RPMI8226 (cell line): Measurements from ENCODE around the gene SLC36A1.

ENCODE experiments used
- DNase-seq: peaks from one replicate; pipeline ENCODE4 v3.0.0-alpha.2; 2015

Gene SLC36A1

DNA sequence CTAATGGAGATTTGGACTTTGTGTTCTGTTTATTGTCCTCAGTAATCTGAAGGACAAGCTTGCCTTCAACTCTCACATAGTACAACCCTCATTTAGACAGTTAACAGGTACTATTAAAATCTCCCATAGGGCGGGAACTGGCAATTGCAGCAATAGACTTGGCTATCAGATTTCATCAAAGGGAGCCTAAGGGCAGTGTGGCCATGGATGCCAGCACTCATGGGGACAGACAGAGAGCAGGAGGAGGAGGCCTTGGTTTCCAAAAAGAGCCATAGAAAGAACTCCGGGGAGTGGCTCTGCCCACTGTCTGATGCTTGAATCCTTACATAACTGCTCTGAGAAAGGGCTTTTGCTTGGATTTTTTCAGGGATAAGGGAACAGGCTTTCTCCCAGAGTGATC is 6.8 kb downstream of the SLC36A1 start:
- no peak for DNase-seq

DNA sequence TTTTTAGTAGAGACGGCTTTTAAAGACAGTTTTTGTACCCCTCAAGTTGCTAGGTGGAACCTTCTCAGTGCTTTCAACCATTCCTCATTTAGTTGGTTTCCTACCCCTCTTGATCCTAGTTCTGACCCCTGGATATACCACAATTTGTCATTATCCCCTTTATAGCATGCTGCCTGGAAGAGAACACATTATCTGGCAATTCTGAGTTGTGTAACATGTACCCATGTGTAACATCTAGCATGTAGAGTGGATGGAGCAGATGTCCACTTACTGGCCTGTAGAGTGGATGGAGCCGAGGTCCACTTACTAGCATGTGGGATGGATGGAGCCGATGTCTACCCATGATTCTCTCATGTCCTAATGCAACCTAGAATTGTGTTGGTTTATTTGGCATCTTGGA is 7.5 kb downstream of the SLC36A1 start:
- no peak for DNase-seq

- no peak for DNase-seq
These were observed 9.0 kb downstream of the SLC36A1 start for GRCh38 chr5:151456321-151456940.

GRCh38 chr5:151458314-151458713 is 10.9 kb downstream of the SLC36A1 start:
- no peak for DNase-seq

DNA sequence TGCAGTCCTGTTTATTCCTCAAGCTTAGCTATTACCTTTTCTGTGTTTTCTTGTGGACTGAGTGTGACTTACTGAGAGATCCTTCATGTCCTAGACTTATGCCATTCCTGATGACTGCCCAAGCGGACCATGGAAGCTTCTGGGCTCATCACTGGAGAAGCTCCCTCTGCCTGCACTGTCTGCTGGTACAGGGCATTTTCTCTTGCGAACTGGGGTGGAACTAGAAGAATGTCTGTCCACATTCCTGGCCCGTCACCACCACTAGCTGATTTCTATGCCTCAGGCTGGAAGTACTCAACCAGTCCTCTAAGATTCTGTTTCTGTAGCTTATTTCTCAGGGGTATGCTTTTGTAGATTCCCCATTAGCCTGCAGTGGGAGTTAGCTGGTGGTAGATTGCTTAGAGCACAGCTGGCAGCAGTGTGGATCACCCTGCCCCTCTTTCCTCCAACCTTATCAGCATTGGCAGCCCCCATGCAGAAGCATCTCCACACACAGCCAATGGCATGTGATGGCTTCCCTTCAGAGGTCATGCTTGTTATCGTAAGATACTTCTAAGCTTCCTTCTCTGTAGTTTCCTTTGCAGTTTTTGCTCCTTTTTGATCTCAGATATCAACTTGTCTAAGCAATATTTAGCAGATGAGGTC is 12.4 kb downstream of the SLC36A1 start:
- no peak for DNase-seq

- no peak for DNase-seq
These were observed 13.9 kb downstream of the SLC36A1 start for GRCh38 chr5:151461312-151461711.

DNA sequence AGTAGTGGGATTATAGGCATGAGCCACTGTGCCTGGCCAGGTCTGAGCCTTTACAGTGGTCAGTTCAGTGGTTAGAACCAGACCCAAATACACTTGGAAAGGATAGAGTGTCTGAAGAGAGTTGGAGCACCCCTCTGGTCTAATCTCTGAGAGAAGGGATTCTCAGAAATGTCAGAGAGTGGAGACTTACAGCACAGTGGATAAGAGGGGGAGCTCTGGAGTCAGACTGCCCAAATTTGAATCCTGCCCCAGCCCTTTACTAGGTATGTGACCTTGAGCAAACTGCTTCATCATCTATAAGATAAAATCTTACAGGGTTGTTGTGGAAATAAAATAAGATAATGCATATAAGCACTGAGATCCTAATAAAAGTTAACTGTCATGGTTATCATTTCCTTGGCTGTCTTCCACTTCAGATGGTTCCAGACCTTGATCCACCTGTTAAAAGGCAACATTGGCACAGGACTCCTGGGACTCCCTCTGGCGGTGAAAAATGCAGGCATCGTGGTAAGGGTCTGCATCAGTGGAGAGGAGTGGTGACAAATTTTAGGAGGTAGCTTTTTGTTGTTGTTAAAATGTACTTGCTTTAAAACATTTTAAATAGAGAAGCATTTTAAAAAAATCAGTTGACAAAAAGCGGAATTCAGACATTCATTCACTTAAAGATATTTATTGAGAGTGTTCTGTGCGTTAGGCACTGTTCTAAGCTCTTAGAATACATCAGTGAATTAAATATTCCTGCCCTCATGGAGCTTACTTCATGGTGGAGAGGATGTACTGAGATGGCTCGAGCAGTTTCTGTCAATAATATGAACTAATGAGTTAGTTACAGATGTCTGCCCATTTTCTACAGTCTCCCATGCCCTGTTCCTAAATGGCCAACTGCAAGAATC is 16.0 kb downstream of the SLC36A1 start:
- DNase-seq: no peak

GRCh38 chr5:151464101-151464500 is 16.7 kb downstream of the SLC36A1 start:
- DNase-seq: no peak

DNA sequence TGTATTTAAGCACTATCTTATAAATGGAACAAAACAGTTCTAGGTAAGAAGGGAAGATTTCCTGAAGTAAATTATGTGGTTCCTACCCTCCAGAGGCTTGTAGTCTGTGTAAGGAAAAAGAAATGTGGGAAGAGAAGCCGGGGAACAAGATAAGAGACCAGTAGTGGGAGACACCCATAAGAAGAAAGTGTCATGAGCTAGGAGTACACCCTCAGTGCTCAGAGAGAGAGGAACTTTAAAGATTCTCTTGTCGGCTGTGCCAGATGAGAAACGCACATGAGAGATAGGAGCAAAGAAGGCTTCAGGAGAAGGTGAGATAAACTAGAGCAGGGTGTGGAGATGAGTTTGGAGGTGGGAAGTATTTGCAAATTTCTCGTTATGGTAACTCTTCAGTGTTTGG is 18.1 kb downstream of the SLC36A1 start:
- DNase-seq: no peak

DNA sequence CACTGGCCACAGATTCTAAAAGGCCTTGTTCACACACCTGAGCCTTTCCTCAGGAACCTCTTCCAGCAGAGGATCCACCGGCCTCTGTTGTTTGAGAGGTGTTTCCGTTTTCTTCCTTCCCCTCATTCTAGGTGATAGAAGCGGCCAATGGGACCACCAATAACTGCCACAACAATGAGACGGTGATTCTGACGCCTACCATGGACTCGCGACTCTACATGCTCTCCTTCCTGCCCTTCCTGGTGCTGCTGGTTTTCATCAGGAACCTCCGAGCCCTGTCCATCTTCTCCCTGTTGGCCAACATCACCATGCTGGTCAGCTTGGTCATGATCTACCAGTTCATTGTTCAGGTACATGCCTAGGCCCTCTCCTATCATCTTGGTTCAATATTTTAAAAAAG is 20.2 kb downstream of the SLC36A1 start:
- DNase-seq: no peak

GRCh38 chr5:151469386-151469785 is 22.0 kb downstream of the SLC36A1 start:
- no peak for DNase-seq

GRCh38 chr5:151469992-151470391 is 22.6 kb downstream of the SLC36A1 start:
- no peak for DNase-seq

DNA sequence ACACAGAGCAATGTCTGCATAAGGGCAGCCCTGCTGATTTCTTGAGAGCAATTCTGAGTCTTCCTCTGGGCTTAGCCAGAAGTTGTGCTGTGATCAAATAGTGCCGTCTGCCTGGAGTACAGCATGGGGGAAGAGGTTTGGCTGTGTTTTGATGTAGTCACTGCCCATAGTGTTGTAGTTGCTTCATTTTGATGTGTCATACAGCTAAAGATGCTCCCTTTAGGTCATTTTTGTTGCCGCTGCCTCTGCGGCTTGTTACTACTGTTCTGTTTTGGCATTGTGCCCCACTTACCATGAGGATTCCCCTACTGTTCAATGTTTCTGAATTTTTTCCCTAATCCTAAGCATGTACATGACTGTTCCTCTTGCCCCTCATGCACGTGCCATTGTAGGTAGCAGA is 23.0 kb downstream of the SLC36A1 start:
- DNase-seq: no peak

DNA sequence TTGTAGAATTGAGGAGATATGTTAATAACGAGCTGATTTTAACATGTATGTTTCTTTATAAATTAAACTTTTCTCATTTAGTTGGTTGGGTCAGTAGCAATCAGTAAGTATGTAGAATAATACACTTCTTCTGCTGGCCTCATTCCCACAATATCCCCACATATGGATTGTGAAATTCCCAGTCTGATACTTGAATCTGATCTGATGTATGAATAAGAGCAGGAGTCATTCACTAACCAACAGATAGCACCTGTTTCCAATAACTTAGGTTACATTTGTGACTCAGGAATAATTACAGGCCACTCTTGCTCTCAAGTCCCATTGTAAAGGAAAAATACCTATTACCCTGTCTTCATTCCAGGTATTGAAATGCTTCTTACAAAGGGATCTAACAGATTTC is 23.9 kb downstream of the SLC36A1 start:
- no peak for DNase-seq

DNA sequence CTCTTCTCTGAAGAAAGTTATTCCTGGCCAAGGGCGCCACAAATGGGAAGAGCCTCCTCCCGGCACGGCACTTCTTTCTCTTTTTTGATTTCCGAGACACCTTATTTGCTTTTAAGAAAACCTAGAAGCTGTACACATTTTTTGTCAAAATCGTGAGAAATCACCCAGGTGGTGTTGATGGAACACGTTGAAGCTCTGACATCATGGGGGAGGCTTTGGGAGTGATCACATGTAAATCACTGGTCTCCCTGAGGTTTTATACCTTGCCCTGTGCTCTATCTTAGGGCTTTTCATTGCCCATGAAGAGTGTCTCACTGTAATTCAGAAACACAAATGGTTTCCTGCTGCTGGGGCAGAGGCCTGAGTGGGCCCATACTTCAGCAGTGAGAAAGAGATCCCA is 27.4 kb downstream of the SLC36A1 start:
- no peak for DNase-seq

DNA sequence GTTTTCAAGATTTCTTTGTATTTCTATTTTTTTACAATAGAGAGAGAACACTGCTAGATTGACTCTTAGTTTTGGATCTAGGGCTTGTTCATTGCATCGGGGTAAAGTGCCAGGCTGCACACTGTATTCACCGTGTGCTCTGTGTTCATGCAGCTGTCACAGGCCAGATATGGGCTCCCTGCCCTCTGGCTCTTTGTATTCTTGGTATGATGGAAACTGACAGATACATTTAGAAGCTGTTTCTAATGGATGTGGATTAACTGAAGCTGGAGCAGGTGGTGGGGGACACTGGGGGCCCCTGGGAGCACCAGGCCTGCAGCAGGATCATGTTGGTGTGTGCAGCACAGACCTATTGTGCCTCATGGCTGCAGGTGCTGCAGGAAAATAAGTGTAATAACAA is 28.0 kb downstream of the SLC36A1 start:
- DNase-seq: no peak

DNA sequence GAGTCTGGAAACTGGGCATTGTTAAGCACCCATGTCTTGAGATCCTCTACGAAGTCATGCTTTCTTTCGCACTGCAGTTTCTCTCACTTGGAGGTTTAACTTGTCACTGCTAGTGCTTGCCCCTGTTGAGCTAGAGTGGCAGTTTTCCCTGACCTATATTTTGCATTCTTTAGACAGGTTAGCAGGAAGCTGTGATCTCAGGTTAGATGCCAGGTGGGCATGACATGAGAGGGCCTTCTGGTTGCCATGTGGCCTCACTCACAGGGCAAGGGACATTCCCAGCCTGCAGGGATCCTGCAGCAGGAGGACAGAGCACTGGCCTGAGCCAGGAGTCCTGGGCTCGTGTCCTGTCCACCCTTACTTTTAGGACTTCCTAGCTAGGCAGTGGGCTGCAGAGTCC is 28.6 kb downstream of the SLC36A1 start:
- DNase-seq: no peak

DNA sequence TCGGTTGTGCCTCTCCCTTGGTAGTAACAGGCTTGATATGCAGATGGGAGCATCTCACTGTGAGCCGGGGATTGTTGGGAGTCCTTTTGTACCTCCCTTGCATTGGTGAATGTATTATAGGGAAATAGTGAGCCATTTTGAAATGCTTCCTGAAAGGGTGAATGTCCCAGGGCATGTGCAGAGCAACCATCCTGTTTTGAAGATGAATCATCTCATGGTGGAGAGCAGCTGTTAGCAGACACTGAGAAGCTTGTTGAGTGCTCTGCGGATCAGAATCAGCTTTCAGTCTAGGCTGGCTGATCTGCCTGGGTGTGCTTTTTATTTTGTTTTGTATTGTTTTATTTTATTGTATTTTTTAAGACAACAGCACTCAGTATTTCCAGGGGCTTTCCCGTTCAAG is 29.7 kb downstream of the SLC36A1 start:
- DNase-seq: no peak

DNA sequence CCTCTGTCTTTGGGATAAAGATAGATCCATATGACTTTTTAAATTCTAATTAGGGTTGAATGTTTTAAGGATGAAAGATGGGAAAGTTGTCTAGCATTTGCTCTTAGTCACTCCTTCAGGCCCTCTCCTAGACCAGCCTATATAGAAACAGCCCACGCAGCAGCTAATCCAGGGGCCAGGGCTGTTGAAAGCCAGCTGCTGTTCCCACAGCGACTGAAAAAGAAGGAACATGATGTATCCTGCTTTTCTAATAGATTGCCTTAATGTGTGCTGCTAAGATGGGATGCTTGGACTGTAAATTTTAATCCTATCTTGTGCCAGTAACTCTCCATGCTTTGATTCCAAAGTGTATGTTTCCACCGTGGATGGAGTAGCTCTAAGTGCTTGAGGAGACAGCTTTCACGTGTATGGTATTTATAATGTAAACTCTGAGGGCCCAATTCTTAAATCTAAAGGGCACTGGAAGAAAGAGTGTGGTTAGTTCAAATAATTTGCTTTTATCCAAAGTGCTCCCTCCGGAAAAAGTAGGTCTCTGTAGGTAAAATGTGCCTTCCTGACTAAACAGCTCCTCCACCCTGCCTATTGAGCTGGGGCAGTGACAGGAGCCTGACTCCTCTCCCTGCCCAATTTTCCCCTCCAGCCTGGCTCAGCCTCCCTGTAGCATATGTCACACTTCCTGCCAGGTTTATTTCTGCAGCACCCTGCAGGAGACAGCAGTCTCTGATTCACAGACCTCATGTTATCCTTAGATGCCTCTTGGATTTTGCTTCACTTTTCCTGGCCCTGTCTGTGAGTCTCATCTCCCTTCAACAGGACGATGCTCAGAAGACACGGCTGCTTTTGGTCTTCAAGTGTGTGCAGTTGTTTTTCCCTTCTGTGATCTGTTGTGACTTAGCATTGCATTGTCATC is 33.2 kb downstream of the SLC36A1 start:
- no peak for DNase-seq

- DNase-seq: no peak
These were observed 35.8 kb downstream of the SLC36A1 start for GRCh38 chr5:151483176-151483575.

DNA sequence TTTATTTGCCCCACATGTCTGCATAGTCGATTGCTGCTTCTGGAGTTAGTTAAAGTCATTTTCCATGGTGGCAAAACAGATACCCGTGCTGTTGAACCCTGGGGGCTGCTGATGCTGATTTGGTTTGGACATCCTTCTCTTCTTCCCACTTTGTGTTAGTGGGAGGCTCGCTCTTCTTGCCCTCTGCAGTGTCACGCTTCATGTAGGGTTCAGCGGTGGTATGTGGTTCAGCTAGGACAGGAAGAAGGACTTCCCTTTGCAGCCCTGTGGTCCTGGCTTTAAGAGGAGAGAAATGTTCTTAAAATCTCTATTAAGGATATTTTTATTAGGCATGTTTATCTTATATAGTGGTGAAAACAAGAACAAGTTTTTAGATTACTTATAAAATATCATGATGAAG is 36.2 kb downstream of the SLC36A1 start:
- no peak for DNase-seq

- DNase-seq: no peak
These were observed 40.1 kb downstream of the SLC36A1 start for GRCh38 chr5:151487544-151487943.

DNA sequence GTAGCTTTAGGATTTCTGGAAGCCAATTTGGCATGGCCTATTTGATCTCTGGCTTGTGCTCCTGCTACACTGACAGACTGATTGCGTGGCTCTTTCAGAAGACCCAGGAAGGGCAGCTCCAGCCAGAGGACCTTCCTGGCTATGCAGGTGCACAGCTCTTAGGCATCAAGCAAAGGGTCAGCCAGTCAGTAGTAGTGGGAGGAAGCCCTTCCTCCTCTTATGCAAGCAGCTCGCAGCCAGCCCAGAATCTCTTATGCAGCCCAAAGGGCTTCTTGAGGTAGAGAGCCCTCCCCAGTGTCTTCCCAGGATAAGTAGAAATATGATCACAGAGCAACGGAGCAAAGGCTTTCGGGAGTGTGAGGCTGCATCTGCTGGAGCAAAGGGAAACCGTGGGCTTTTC is 43.2 kb downstream of the SLC36A1 start:
- DNase-seq: no peak
